ENCODE results near the gene AFF3. TPM values are rescaled to one million over a fixed set of nuclear protein-coding genes. Genes with fewer than 3 reads are reported as not detected.

Gene AFF3
- total RNA-seq, 1 donor from 2014 or later, result 12.2 TPM

DNA sequence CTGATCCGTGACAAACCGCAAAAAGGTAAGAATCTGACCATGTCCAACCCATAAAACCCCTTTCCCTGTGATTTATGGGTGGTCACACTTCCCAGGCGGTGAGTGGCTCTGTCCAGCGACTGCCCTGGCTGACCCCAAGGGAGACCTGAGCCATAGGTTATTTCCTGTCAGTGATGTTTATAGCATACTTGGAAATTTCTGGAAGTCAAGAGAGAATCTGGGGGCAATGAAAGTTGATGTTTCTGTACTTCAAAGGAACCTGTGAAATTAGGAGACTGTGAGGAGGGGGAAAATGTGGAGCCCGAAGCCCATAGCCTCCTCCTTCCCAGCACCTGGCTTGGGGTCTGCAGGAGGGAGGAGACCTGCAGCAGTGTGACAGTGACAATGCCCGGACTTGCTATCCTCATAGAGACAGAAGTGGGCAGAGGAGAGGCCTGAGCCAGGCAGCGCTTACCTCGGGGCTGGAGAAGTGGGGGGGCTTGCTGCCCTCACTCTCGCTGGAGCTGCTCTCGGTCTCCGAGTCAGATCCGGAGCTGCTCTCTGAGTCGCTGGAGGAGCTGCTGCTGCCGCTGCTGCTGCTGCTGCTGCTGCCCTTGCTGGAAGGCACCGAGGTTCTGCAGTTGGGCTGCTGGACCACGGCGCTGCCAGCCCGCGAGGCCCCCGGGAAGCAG lies 541.3 kb downstream of the AFF3 start:
- Mint-ChIP-seq H3K4me1 (ENCODE audit: unreplicated experiment) (no peaks in the 10 kb centered on the region), H3K4me3 (ENCODE audit: unreplicated experiment) (no peak overlapping the region)
- DNase-seq (ENCODE audit: low spot score), result no peak

DNA sequence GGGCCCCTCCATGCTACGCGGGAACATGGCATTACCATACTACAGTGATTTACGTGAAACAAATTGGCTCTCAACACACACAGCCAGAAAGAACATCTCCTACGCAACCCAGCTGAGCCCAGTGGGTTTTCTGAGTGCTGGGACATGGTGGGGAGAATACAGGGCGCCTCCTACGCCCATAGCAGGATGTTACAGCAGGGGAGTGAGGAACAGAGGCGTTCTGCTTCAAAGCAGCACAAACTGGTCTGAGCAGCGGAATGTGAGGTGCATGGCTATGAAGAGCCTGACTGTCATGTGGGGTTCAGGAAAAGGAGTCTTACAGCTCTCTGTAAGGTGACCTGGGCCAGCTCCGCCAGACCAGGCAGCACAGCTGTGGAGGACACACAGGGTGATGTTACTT lies 543.9 kb downstream of the AFF3 start:
- Mint-ChIP-seq H3K4me1 (ENCODE audit: unreplicated experiment) (no peaks in the 10 kb centered on the region), H3K27ac (ENCODE audit: unreplicated experiment) (no peak overlapping the region), H3K36me3 (ENCODE audit: low read depth, unreplicated experiment) (peaks cover 4% of the 10 kb centered on the region), H3K4me3 (ENCODE audit: unreplicated experiment) (no peak overlapping the region), H3K27me3 (ENCODE audit: unreplicated experiment) (no peaks in the 10 kb centered on the region), H3K9me3 (ENCODE audit: unreplicated experiment) (no peaks in the 10 kb centered on the region)
- DNase-seq (ENCODE audit: low spot score), result no peak
- TF ChIP-seq, protein P1, sequence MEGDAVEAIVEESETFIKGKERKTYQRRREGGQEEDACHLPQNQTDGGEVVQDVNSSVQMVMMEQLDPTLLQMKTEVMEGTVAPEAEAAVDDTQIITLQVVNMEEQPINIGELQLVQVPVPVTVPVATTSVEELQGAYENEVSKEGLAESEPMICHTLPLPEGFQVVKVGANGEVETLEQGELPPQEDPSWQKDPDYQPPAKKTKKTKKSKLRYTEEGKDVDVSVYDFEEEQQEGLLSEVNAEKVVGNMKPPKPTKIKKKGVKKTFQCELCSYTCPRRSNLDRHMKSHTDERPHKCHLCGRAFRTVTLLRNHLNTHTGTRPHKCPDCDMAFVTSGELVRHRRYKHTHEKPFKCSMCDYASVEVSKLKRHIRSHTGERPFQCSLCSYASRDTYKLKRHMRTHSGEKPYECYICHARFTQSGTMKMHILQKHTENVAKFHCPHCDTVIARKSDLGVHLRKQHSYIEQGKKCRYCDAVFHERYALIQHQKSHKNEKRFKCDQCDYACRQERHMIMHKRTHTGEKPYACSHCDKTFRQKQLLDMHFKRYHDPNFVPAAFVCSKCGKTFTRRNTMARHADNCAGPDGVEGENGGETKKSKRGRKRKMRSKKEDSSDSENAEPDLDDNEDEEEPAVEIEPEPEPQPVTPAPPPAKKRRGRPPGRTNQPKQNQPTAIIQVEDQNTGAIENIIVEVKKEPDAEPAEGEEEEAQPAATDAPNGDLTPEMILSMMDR (IDR thresholded peaks at IDR 0.05; ENCODE audit: unreplicated experiment), result no peak

More for the DNA sequence above, 541.3 kb downstream of the AFF3 start:
- no peaks in the 10 kb centered on the region for H3K9me3 Mint-ChIP-seq (ENCODE audit: unreplicated experiment)
- H3K27me3 Mint-ChIP-seq (ENCODE audit: unreplicated experiment), result no peaks in the 10 kb centered on the region
- no peaks in the 10 kb centered on the region for H3K36me3 Mint-ChIP-seq (ENCODE audit: low read depth, unreplicated experiment)
- H3K27ac Mint-ChIP-seq (ENCODE audit: unreplicated experiment), result no peak overlapping the region
- TF ChIP-seq, protein P1 (IDR thresholded peaks at IDR 0.05; ENCODE audit: unreplicated experiment), result no peak

DNA sequence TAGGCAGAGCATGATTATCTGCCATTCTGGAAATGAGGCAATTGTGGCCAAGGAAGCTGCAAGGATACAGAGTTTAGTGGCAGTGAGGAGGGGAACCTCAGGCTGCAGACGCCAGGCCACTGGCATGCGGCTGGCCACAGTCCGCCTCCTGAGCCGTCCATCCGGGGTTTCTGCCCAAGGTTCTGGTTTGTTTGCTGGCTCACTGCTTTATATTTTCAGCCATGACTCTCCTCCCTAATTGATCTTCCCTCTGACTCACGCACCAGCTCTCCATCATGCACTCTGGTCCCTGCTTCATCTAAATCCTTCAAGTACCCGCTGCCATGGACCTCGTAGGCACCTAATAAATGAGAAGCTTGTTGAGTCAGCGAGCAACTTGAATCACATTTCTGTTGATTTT lies 544.8 kb downstream of the AFF3 start:
- TF ChIP-seq, protein P1 (IDR thresholded peaks at IDR 0.05; ENCODE audit: unreplicated experiment), result no peak
- Mint-ChIP-seq H3K36me3 (ENCODE audit: low read depth, unreplicated experiment) (peaks cover 4% of the 10 kb centered on the region), H3K27me3 (ENCODE audit: unreplicated experiment) (no peaks in the 10 kb centered on the region), H3K27ac (ENCODE audit: unreplicated experiment) (no peak overlapping the region), H3K9me3 (ENCODE audit: unreplicated experiment) (no peaks in the 10 kb centered on the region), H3K4me3 (ENCODE audit: unreplicated experiment) (no peak overlapping the region), H3K4me1 (ENCODE audit: unreplicated experiment) (no peaks in the 10 kb centered on the region)
- DNase-seq (ENCODE audit: low spot score), result no peak

DNA sequence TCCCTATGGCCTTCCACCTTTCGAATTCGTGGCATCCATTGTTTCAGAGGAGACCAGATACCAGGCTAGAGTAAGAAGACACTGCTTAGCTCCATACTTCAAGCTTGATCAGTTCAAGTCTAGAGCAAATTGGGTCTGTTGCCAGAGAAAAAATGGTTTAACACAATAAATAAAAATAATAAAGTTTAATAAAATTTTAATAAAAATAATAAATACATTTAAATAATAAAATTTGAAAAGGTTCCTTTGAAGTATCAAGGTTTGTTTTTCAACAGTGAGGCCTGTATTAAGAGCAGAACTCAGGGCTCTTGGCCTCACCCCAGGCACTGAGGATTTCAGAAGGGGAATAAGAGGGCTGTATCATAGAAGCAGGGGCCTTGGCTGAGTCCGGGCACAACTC lies 547.0 kb downstream of the AFF3 start:
- no peaks in the 10 kb centered on the region for H3K27me3 Mint-ChIP-seq (ENCODE audit: unreplicated experiment)
- no peaks in the 10 kb centered on the region for H3K4me1 Mint-ChIP-seq (ENCODE audit: unreplicated experiment)
- H3K4me3 Mint-ChIP-seq (ENCODE audit: unreplicated experiment), result no peak overlapping the region
- TF ChIP-seq, protein P1 (IDR thresholded peaks at IDR 0.05; ENCODE audit: unreplicated experiment), result no peak
- no peak overlapping the region for H3K27ac Mint-ChIP-seq (ENCODE audit: unreplicated experiment)
- H3K36me3 Mint-ChIP-seq (ENCODE audit: low read depth, unreplicated experiment), result peaks cover 4% of the 10 kb centered on the region
- no peaks in the 10 kb centered on the region for H3K9me3 Mint-ChIP-seq (ENCODE audit: unreplicated experiment)
- no peak for DNase-seq (ENCODE audit: low spot score)

DNA sequence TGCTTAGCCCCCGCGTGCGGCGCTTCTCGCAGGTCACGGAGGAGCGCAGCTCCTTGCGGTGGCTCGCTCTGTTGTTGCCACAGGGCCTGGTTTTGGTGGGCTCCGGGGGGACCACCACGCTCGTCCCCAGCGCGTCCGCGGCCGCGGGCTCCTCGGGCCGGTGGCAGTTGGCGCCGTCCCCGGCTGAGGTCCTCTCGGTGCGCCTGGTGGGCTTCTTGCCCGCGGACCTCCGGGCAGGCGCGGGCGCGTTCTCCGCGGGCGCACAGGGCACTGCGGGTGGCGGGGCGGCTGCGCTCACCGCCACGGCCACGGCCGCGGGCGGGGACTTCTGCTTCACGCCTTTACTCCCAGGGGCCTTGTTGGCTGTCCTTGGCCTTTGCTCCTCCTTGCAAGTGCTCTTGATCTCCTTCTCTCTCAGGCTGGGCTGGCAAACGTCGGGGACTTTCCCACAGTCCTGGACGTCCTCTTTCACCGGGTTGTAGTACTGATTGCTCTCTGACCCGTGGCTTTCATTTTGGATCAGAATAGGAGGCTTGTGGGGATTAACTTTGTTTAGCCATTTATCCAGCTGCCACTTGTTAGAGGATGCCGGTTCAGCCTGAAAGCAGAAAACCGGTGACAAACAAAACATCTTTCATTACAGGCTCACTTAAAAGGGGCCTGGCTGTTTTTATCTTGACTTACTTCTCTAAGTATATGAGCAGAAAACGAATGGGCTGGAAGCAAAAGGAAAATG lies 548.5 kb downstream of the AFF3 start:
- no peak for DNase-seq (ENCODE audit: low spot score)
- TF ChIP-seq, protein P1 (IDR thresholded peaks at IDR 0.05; ENCODE audit: unreplicated experiment), result no peak
- H3K4me3 Mint-ChIP-seq (ENCODE audit: unreplicated experiment), result no peak overlapping the region
- no peaks in the 10 kb centered on the region for H3K4me1 Mint-ChIP-seq (ENCODE audit: unreplicated experiment)
- H3K36me3 Mint-ChIP-seq (ENCODE audit: low read depth, unreplicated experiment), result peaks cover 4% of the 10 kb centered on the region
- H3K9me3 Mint-ChIP-seq (ENCODE audit: unreplicated experiment), result no peaks in the 10 kb centered on the region
- H3K27ac Mint-ChIP-seq (ENCODE audit: unreplicated experiment), result no peak overlapping the region
- H3K27me3 Mint-ChIP-seq (ENCODE audit: unreplicated experiment), result no peaks in the 10 kb centered on the region
